ENCODE results near the gene TCF7L2.
A peak's percentile ranks its signal among the peaks of the same experiment; 100 is the strongest.

The TCF7L2 gene

DNA sequence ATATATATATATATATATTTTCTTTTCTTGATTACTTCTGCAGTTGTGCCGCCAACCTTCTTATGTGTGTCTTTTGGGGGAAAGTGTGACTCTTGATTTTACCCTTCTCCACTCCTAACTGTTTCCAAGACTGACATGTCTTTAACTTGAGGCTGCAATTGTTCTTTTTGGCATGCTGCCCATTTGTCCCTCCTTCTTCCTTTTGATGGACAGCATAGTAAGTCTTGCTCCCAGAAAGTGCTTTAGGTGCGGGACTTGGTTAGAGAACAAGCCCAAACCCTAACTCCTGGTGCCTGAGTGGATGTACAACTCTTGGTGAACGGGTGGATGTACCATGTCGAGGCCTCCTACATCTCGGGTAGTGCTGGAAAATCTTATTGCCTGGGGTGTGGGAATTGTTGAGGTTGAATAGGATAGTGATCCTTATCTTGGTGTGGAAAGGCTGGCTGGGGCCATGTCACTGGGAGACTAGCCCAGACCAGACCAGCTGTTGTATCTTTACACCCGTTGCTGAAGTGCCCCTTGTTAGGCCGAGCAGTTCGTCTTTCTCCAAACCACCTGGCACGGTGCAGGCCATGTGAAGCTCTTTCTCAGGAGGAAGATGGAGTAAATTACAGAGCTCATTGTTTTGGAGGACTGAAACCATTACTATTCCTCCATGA is 16.3 kb downstream of the TCF7L2 start:
- no peak for DNase-seq

DNA sequence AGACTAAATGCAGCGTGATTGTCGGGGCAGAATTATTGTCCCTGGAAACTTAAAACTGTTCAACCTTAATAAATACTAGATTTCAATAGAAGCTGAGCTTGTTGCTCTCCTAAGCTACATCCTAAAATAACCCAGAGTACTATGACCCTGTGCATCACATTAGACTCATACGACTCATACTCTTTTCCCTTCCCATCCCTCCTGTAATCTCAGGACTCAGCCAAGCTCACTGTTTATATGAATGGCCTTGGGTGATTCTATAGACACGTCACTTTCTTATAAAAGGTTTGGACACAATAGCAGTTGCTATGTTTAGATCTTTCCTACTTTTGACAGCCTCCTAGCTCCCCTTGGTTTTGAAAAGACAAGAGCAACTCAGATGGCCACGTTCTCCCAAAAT is 17.2 kb downstream of the TCF7L2 start:
- DNase-seq, result no peak

DNA sequence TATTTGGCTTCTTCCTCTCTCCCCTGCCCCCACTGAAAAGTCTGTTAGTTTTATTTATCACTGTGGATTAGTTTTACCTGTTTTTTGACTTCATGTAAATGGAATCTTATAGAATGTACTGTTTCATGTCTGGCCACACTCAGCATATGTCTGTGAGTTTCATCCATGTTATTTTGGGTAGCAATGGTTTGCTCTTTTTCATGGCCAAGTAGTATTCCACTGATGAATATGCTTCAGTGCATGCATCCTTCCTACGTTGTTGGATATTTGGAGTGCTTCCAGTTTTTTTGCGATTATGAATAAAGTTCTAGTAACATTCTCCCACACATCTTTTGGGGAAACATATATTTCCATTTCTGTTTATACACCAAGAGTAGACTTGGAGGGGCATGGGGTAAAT is 19.1 kb downstream of the TCF7L2 start:
- DNase-seq, result no peak

DNA sequence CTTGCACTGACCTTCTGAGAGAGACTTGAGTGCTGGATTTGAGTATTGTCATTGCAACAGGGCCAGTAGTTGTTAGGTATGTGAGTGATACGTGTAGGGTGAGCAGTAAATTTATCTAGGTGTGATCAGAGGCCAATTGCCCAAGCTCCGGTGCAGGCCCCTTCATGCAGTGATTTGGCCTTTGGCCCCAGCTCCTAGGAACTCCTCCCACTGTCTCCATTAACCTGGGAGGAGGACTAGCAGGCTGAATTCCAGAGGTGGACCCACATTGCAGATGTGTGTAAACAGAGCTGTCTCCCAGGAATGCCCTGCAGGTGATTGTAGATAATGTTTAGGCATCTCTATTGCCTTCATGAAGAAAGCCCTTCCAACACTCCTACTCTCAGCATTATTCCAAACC is 19.5 kb downstream of the TCF7L2 start:
- no peak for DNase-seq

DNA sequence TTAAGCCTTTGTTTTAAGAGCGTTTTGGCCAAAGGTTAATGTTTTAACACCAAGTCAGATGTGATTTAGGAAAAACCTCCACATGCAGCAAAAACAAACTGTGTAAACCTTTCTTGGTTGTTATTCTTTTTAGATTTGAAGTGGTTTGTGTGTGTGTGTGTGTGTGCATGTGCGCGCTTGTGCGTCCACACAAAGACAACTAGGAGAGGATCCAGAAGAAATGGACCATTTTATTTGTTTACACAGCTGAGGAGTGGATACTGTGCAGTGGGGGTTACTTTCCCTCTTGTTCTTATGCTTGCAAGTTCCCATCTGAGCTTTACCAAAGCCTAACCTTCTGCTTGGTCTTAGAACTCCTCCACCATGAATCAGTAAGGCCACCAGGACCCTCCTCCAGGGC is 20.0 kb downstream of the TCF7L2 start:
- DNase-seq, result peak; percentile 3

DNA sequence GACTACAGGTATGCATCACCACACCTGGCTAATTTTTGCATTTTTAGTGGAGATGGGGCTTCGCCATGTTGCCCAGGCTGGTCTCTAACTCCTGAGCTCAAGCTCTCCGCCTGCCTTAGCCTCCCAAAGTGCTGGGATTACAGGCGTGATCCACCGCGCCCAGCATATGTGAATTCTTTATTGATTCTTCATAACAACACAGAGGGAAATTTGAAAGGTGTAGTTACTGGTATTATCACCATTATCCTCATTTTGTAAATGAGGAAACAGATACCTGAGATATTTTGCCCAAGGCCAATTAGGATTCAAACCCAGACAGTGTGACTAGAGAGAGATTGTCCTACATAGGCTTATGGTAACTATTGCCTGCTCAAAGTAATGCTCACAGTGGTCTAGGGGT is 22.6 kb downstream of the TCF7L2 start:
- DNase-seq, result no peak

DNA sequence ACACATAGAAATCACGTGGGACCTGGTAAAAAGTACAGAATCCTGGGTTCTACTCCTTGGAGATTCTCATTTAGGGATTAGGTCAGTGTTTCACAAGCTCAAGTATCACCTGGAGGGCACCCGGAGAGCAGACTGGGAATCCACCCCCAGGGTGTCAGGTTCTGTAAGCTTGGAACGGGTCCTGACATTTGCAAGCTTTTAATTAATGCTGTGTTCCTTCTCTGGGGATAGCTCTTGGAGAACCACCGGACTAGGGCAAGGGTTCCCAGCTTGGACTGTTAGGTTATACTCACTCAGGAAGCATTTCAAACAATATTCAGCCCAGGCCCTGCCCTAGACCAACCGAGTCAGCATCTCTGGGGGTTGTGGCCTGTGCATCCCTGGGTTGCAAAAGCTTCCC is 23.0 kb downstream of the TCF7L2 start:
- no peak for DNase-seq

DNA sequence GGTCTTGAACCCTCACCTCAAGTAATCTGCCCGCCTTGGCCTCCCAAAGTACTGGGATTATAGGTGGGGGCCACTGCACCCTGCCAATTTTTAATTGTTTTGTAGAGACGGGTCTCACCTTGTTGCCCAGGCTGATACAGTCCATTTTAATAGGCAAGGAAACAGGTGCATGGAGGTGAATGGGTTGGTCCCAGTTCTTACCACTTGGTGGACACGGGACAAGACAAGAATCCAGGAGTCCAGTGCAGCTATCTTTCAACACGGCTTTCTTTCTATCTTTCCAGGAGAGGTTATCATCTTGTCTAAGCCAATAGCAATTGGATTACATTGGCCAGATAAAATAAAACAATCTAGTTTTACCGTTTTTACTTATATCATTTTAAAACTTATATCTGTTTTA is 23.8 kb downstream of the TCF7L2 start:
- DNase-seq, result no peak

DNA sequence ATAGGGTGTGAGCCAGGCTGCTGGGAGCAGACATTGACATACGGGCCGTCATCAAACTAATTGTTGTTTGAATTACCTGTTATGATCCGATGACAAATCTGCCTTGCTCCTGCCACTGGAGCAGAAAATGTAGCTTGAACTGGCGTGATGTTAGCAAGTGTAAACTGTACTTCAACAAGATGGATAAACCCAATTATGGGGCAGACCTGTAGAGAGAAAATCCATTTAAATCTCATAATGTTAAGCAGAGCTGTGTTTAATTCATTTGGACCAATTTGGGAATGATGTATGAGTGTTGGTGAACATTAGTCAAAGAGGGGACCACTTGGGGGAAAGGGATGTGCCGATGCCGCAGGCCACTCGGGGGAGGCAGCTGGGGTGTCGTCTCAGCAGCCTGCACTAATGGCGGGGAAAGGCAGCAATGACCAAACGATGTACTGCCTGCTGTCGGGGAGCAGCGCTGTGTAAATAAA is 27.4 kb downstream of the TCF7L2 start:
- no peak for DNase-seq

DNA sequence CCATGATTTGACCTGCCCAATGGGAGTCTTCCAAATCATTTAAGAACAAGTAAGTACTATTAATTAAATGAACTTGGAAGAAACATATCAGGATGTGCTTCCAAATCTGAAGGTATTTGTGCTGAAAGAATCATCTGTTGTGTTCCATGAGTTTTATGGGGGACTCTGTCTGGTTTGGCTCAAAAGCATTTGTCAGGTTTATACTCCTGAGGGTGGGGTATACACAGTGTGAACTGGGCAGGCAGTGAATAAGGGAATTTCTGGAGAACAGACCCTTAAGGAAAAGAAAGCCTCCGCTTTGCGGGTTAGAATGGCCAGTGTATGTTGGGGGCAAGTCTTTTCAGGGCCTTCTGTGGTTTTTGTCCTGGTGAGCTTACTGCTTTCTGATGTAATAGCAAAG is 29.9 kb downstream of the TCF7L2 start:
- no peak for DNase-seq

DNA sequence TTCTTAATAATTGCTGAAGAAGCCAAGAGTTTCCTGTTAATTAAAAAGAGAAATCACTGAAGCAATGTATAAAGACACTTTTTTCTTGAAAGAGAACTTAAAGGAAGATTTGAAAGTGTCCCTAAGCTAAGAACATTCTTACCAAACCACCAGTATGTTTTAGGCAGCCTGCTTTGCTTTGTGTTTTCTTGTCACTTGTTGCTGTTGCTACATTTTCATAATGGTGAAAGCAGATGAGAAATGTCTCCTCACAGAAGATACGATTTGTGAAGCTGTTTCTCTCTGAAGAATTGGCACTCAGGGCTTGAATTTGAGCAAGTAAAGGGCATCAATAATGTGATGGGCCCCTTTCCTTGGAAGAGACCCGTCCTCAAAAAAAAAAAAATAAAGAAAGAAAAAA is 30.9 kb downstream of the TCF7L2 start:
- DNase-seq, result no peak

DNA sequence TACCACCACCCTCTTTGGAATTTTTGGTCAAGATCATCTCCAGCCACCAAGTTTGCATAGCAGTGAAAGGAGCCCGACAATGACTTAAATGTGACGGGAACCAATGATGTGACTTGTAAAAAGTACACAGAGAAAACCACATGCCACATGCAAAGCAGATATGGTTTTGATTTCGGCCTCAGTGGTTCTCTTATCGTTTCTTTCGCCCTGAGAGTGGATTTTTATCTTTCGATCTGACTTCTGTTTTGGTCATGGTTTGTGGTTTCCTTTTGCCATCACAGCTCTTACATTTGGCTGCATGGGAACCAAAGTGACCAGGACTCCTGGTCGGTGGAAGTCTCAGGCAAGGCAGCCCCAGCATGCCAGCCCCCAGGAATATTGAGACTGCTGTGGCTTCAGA is 31.5 kb downstream of the TCF7L2 start:
- DNase-seq, result peak; percentile 76

DNA sequence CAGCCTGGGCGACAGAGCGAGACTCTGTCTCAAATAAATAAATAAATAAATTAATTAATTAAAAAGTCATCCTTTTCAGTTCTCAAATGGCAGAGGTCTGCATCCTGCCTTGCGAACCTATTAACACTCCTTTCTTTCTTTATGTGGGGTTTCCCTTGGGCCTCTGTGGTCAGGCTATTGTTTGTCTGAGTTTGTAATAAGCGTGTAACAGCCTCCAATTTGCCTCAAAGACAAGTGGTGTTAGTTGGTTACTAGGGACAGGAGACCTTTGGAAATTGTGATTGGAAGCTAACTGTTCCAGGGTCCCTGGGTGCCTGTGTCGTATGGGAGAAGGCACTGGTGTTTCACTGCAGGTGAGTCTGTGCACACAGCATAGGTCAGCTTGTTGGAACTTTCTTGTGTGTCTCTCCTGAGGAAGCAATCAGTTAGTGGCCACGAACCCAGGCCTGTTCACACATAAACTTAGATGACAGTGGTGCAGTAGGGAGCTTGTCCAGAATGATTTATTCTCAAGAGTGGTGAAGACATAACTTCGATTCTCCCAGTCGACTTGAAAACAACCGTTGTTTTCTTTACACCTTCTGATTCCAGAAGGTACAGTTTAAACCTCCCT is 33.5 kb downstream of the TCF7L2 start:
- DNase-seq, result no peak

DNA sequence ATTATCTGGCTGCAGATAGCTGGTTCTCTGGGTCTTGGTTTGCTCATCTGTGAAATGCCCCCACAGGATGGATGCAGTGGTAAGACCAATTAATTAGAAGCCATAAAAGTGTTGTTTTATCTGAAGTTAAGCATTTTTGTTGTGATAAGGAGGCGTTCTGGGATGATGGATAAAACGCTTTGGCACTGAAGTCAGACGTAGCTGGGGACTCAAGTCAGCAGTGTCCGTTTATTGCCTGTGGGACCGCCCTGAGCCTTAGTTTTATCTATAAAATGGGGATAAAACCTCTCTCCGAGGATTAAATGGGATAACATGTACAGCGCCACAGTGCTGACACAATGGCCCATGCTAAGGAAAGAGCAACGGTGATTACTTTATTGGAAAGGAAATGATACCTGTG is 34.7 kb downstream of the TCF7L2 start:
- DNase-seq, result no peak

DNA sequence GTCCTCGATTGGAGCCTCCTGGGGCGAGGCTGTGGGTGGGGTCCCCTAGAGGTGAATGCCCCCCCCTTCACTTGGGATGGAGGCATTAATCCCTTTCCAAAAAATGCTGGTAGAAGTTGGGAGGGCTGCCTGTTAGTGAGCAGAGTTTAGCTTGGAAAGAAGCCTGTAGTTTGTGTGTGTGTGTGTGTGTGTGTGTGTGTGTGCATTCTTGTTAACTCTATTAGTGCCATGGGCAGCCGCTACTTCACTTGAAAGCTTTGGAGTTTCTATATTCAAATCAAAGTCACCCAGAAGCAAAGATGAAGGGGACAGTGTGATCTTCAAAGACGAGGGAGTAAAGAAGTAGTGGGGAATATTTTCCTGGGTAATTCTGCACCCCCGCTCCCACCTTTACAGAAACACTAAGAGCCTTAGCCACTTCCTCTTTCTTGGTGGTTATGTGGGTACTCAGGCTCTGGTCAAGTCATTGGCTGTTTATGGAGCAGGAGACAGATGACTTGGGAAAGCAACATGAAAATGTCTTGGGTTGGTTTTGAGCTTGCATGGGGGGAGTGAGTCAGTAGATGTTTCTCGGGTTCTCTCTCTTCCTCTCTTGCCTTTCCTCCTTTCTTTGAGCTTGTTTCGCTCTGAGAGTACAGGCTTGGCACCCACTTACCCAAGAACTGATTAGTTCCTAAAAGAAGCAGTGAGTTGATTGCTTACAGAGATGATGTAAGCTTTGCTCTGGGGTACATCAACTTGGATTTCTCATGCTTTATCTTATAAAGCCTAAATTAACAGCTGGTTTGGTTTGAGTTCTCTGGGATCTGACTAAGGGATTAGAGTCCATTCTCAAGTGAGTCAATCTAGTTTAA is 35.9 kb downstream of the TCF7L2 start:
- no peak for DNase-seq

DNA sequence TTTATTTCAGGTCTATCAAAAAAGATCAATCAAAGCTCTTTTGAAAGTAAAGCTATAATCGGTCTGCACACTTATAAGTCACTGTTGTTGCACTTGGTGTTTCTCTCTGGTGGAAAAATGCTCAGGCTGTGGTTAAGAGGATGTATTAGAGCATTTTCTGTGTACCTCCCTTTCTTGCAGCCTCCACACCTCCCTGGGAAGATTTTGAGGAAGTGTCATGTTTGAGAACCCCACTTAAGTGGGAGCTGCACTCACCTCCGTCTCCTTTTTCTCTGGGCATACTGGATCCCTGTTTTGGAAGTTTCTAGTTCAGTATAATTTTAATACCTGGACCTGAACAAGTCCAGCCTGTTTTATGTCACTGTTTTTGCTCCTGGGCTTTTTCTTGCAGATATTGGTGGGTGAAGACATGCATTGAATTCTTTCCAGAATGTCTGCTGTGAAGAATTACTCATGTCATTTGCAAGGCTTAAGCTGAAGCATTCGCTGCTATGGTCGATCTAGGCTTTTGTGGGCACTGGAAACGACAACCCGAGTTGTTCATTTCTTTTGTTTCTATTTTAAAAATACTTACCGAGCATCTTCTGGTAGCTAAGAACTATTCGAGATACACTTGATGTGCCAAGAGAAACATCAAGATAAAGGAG is 36.6 kb downstream of the TCF7L2 start:
- no peak for DNase-seq

DNA sequence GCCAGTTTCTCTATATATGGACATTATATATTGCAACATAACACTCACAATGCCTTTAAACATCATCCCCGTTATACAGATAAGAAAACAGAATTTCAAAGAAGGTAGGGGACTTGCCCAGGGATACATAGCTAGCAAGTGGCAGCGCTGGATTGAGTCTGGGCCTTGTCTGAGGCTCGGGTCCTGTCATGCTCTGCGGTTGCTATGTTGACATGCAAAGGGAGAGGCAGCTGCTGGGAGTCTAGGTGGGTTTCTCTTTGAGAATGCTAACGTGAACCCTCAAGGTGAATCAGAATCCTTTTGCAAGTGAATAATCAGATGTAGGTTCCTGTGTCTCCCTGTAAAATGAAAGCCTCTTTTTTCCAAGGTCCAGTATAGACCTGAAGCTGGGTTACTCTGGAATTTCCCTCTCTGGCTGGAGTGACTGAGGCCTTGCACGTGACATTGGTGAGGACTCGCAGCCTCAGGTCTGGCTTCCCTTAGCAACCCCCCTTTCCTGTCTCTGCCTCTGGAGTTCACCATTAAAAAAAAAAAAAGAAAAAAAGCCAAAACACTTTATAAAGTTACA is 38.9 kb downstream of the TCF7L2 start:
- no peak for DNase-seq

DNA sequence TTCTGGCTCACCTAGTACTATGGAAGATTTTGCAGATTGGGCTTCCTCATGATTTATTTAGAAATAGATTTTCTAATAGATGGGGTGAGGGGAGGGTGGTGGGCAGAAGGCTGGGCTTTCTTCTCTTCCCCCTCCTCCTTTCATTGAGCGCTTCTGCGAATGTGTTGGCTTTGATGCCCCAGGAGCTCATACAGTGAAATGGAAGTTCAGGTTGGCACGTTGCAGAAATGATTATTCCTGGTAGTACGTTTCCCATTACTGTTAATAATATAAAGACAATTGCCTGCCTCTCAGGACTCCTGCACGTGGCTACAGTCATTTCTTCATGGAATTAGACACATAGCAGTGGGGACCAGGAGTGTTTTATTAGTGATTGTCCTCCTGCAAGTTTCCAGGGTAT is 39.8 kb downstream of the TCF7L2 start:
- no peak for DNase-seq

DNA sequence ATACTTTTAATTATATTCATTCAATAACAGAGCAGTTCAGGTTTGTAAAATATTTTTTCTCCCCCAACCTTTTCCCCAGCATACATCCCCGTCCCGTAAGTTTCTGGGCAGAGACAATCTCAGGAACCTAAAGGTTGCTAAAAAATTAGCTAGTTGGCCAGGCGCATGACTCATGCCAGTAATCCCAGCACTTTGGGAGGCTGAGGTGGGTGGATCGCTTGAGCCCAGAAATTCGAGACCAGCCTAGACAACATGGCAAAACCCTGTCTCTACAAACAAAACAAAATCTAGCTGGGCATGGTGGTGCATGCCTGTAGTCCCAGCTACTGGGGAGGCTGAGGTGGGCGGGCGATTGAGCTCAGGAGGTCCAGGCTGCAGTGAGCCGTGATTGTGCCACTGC is 40.2 kb downstream of the TCF7L2 start:
- no peak for DNase-seq

DNA sequence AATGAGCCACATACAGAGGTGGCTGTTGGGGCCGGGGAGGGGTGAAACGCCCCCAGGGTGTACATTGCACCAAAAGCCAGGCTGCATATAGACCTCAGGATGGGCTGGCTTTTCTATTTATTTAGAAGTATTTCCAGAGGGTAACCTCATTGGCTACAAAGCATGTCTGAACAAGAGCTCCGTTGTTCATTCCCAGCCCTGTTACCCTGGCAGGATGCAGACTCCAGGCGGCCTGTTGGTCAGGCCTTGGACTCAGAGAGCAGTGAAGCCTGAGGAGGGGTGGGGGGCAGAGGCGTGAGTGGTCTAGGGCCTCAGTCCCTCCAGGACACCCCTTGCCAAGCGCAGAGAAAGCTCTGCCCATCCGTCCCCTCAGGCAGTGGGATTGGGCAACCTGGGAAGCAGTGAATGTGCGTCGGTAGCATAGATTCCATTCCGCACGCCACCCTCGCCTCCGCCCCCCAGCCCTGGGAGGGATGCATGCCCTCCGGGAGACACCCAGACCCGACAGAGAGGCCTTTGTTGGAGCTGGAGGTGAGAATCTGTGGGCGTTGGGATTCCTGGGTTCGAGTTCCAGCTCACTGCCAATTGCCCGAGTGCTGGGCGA is 41.9 kb downstream of the TCF7L2 start:
- DNase-seq, result no peak

DNA sequence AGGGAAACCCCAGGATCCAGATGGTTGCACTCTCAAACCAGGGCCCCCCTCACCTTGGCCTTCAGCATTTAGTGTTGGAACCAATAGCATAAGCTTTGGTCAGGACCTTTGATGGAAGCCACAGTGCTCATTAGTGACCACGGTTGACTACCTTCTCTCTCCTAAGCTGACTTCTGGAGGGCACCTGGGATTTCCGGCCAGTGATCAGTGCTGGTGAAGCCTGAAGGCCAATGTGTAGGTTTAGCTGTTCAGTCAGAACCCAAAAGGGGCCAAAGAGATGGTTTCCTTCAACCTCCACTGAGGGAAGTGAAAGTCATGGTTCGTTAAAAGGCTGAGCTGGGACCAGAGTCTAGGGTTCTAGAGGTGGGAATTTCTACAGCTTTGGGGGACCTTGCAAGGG is 46.4 kb downstream of the TCF7L2 start:
- no peak for DNase-seq

DNA sequence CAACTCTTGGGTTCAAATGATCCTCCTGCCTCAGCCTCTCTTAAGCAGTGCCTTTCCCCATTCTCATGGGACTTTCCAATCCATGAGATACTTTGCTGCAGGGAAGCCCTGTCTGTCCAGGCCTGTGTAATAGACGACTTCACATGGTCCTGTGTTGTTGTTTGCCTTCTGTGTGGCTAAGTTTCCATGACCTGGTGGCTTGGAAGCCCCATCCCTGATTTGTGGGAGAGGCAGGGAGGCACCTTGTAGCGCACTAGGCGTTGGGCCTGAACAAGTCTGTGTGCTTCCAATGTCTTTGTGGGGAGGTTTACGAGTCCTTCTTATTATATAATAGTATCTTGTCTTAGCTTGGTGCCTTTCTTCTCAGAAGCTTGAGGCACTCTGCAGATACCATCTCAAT is 49.1 kb downstream of the TCF7L2 start:
- no peak for DNase-seq

DNA sequence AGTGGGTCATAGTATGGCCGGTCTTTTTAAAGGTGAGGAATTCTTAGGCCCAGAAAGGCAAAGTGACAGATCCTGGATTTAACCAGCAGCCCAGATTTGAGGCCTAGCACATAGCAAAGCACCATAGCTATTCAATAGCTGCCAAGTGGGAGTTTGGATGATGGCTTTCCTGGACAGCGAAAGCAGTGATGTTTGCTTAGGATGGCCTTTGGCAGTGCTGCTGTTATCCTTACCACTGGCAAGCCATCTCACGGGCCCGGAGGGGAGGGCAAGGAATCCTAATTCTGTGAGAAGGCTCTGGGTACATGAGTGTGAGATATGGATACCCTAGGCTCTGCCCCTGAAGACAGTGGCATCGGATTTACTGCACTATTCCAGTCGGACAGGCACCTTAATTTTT is 50.4 kb downstream of the TCF7L2 start:
- DNase-seq, result no peak
